Airway epithelial cell (primary cell): ENCODE results near the gene CFAP141. TPM values are rescaled to one million over a fixed set of nuclear protein-coding genes. Genes with fewer than 3 reads are reported as not detected.

ENCODE experiments used
- total RNA-seq: library from RNA; depleted of rRNA; stranded (reverse); fragments of >200 nt; gene quantifications from 2 replicates; pipeline ENCODE4 v1.2.3, GENCODE V29; 2015

The CFAP141 gene
- not detected in 2 replicates for total RNA-seq

GRCh38 chr1:154206196-154206595, at the start of gene CFAP141:
Gene CFAP141 (minus strand): TSS chr1:154206333. CDS start chr1:154206307, 26 bp downstream.

GRCh38 chr1:154220071-154220969, 14.2 kb upstream of the CFAP141 start, which contains the start of gene UBAP2L:
Gene UBAP2L (plus strand): TSS chr1:154220955. CDS start chr1:154225124, 4,169 bp downstream.

DNA sequence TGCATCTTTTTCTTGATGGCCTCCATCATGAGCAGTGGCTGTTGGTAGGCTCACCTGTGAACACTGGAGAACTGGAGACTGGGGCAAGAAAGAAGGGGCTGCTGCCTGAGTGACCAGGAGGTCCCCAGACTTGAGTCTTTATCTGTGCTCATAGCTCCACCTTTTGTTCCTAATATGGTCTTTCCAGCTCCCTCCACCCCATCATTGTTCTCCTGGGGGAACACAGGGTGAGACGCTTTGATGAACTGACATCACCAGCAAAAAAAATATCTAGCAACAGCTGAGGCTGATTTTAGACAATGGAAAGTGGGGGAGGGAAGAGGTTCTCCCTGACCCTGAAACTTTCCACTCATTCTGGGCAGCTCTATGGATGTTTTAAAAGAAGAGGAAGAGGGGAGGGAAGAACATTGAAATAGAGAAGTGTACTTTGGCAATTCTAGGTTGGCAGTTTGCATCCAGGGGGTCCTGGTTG, 14.1 kb downstream of the CFAP141 start, which contains the start of gene TPM3:
TPM3 (minus strand) TSS at position 111 of the 472 bp plus-strand sequence; CDS start at position 29, 82 bp downstream.

DNA sequence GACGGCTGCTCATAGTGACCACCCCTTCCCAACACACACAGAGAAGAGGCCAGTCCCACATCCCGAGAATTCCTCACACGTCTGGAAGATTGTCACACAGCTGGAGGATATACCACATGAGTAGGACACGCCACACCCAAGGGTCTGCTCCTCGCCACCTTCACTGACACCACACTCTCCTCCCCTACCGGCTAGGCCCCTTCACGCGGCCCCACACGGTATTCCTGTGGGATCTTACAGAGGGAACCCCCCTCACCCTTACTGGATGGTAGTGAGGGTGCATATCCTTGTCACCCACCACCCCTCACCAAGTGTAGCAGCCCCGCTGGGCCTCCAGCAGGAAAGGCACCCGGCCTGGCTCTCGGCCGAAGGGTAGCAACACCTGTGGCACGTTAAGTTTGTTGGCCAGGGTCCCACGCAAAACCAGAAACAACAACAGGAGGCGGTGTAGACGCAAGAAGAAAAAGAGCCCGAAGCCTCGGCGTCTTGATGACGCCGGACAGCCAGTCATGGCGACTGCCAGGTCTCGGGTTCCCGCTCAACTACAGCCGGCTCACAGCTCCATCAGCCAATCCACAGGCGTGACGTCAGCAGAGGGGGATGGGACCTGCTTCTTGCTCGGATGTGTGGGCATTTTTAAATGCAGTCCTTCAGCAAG, 51.5 kb downstream of the CFAP141 start, which contains the start of gene NUP210L:
NUP210L (minus strand) TSS at position 540 of the 658 bp plus-strand sequence.

Other genes starting within 250 kb of the CFAP141 start
- gene CRTC2, start 247.7 kb downstream of the CFAP141 start, total RNA-seq: 11.1 and 15.9 TPM in 2 replicates
- gene SLC39A1, start 242.8 kb downstream of the CFAP141 start, total RNA-seq: 92.6 and 96.6 TPM in 2 replicates
- 9.4 and 12.8 TPM in 2 replicates for gene CREB3L4, start 238.4 kb downstream of the CFAP141 start, total RNA-seq
- 191 and 223 TPM in 2 replicates for gene JTB, start 228.7 kb downstream of the CFAP141 start, total RNA-seq
- 23.6 and 34.6 TPM in 2 replicates for gene RAB13, start 220.0 kb downstream of the CFAP141 start, total RNA-seq
- gene RPS27, start 215.6 kb downstream of the CFAP141 start, total RNA-seq: 2,325 and 2,353 TPM in 2 replicates
- gene NUP210L, start 51.3 kb downstream of the CFAP141 start, total RNA-seq: not detected in 2 replicates
- gene TPM3, start 14.2 kb downstream of the CFAP141 start, total RNA-seq: 358 and 470 TPM in 2 replicates
- gene UBAP2L, start 14.6 kb upstream of the CFAP141 start, total RNA-seq: 58.8 and 82.0 TPM in 2 replicates
- 108 and 114 TPM in 2 replicates for gene HAX1, start 66.3 kb upstream of the CFAP141 start, total RNA-seq
- 0.78 and 1.2 TPM in 2 replicates for gene AQP10, start 114.8 kb upstream of the CFAP141 start, total RNA-seq
- 15.3 and 26.4 TPM in 2 replicates for gene ATP8B2, start 119.2 kb upstream of the CFAP141 start, total RNA-seq
- gene IL6R, start 199.0 kb upstream of the CFAP141 start, total RNA-seq: 35.9 and 41.9 TPM in 2 replicates